Immature natural killer cell (primary cell): ENCODE data around the gene PRSS33. TPM values are rescaled to one million over a fixed set of nuclear protein-coding genes. Genes with fewer than 3 reads are reported as not detected.

Experiments
- DNase-seq, 3 donors: peaks; one replicate each; pipeline ENCODE4 v3.0.0; 2022; ENCODE audit warnings: mixed read lengths in 1 of 3
- H3K27ac Mint-ChIP-seq, 6 donors: one replicate each; pipeline ENCODE4 v1.8.0; 2020; ENCODE audit warnings: mixed read lengths in 6 of 6, mild to moderate bottlenecking in 5 of 6, inconsistent platforms in 4 of 6, moderate library complexity in 3 of 6
- H3K27me3 Mint-ChIP-seq, 3 donors: one replicate each; pipeline ENCODE4 v1.8.0; 2020 to 2021; ENCODE audit warnings: low read depth in 3 of 3, mild to moderate bottlenecking in 3 of 3, mixed read lengths in 3 of 3, moderate library complexity in 3 of 3, inconsistent platforms in 1 of 3
- H3K36me3 Mint-ChIP-seq, 3 donors: one replicate each; pipeline ENCODE4 v1.8.0; 2020; ENCODE audit warnings: mixed read lengths in 3 of 3, inconsistent platforms in 2 of 3, mild to moderate bottlenecking in 2 of 3
- H3K4me1 Mint-ChIP-seq, 2 donors: one replicate each; pipeline ENCODE4 v1.8.0; 2020; ENCODE audit warnings: inconsistent platforms in 2 of 2, mild to moderate bottlenecking in 2 of 2, mixed read lengths in 2 of 2, moderate library complexity in 1 of 2
- H3K4me3 Mint-ChIP-seq, 5 donors: one replicate each; pipeline ENCODE4 v1.8.0; 2020; ENCODE audit warnings: mild to moderate bottlenecking in 5 of 5, mixed read lengths in 5 of 5, inconsistent platforms in 3 of 5, moderate library complexity in 3 of 5
- H3K9me3 Mint-ChIP-seq, 6 donors: one replicate each; pipeline ENCODE4 v1.8.0; 2020; ENCODE audit warnings: mild to moderate bottlenecking in 6 of 6, mixed read lengths in 6 of 6, inconsistent platforms in 4 of 6, moderate library complexity in 3 of 6
- polyA plus RNA-seq, 3 donors: library from polyadenylated mRNA; unstranded; fragments of 300-500 nt; fragmentation: Illumina TruSeq; gene quantifications; one replicate each; pipeline ENCODE4 v1.2.3, GENCODE V29; 2021

Gene PRSS33
- polyA plus RNA-seq = 1 to 10 TPM in 2 of 3 donors, not detected in 1; 1.1 to 4.0 TPM

GRCh38 chr16:2787406-2787805, at the start of gene PRSS33:
TSS of gene PRSS33 (minus strand) at chr16:2787560. CDS start at chr16:2786547, 1,013 bp downstream.
- no peak for DNase-seq

GRCh38 chr16:2836646-2837508, 49.5 kb upstream of the PRSS33 start:
- peaks cover 46 to 48% of the 10 kb centered on the region in 2 donors for H3K4me1 Mint-ChIP-seq
- H3K9me3 Mint-ChIP-seq = no peaks in the 10 kb centered on the region
- H3K27me3 Mint-ChIP-seq = peaks cover 0 to 4% (median 2%) of the 10 kb centered on the region in 3 donors
- no peak for DNase-seq
- H3K27ac Mint-ChIP-seq = peak overlapping the region; percentile 14 to 85 (median 58)
- peak overlapping the region in 1 of 5 donors; percentile 1 for H3K4me3 Mint-ChIP-seq
- H3K36me3 Mint-ChIP-seq = peaks cover 0 to 5% (median 0%) of the 10 kb centered on the region in 3 donors

More at GRCh38 chr16:2787406-2787805, at the start of gene PRSS33:
- Mint-ChIP-seq H3K9me3 (no peaks in the 10 kb centered on the region), H3K4me1 (peaks cover 5 to 15% of the 10 kb centered on the region in 2 donors), H3K4me3 (peak within 1 kb of the TSS in 4 of 5 donors; percentile 26 to 45 (median 42)), H3K27me3 (peaks cover 2 to 6% (median 4%) of the 10 kb centered on the region in 3 donors), H3K27ac (peak within 1 kb of the TSS in 1 of 6 donors; percentile 75), H3K36me3 (no peaks in the 10 kb centered on the region)

GRCh38 chr16:2835638-2836493, 48.5 kb upstream of the PRSS33 start:
- Mint-ChIP-seq H3K4me3 (no peak overlapping the region), H3K4me1 (peaks cover 38 to 40% of the 10 kb centered on the region in 2 donors), H3K9me3 (no peaks in the 10 kb centered on the region), H3K27me3 (peaks cover 2 to 4% (median 2%) of the 10 kb centered on the region in 3 donors), H3K36me3 (peaks cover 0 to 5% (median 0%) of the 10 kb centered on the region in 3 donors), H3K27ac (peak overlapping the region; percentile 41 to 73 (median 57))
- no peak for DNase-seq

GRCh38 chr16:2834968-2835367, 47.6 kb upstream of the PRSS33 start:
- no peak for DNase-seq
- Mint-ChIP-seq H3K27me3 (peaks cover 2 to 3% (median 2%) of the 10 kb centered on the region in 3 donors), H3K27ac (peak overlapping the region in 1 of 6 donors; percentile 61), H3K4me1 (peaks cover 32 to 33% of the 10 kb centered on the region in 2 donors), H3K36me3 (peaks cover 0 to 5% (median 0%) of the 10 kb centered on the region in 3 donors), H3K9me3 (no peaks in the 10 kb centered on the region), H3K4me3 (no peak overlapping the region)

- peaks cover 0 to 5% (median 0%) of the 10 kb centered on the region in 3 donors for H3K36me3 Mint-ChIP-seq
- H3K27me3 Mint-ChIP-seq = peaks cover 2 to 3% (median 2%) of the 10 kb centered on the region in 3 donors
- H3K9me3 Mint-ChIP-seq = no peaks in the 10 kb centered on the region
- no peak overlapping the region for H3K4me3 Mint-ChIP-seq
- peaks cover 20 to 21% of the 10 kb centered on the region in 2 donors for H3K4me1 Mint-ChIP-seq
- no peak for DNase-seq
- peak overlapping the region in 1 of 6 donors; percentile 16 for H3K27ac Mint-ChIP-seq
These were observed 46.4 kb upstream of the PRSS33 start for GRCh38 chr16:2833776-2834175.

GRCh38 chr16:2831203-2831602, 43.8 kb upstream of the PRSS33 start:
- Mint-ChIP-seq H3K27me3 (peaks cover under 1 to 2% (median 2%) of the 10 kb centered on the region in 3 donors), H3K9me3 (no peaks in the 10 kb centered on the region), H3K4me3 (no peak overlapping the region), H3K27ac (peak overlapping the region in 1 of 6 donors; percentile 69), H3K36me3 (peaks cover 0 to 2% (median 0%) of the 10 kb centered on the region in 3 donors), H3K4me1 (peaks cover 0 to 1% of the 10 kb centered on the region in 2 donors)
- DNase-seq = no peak

- Mint-ChIP-seq H3K9me3 (no peaks in the 10 kb centered on the region), H3K27me3 (peaks cover 2 to 3% (median 2%) of the 10 kb centered on the region in 3 donors), H3K27ac (no peak overlapping the region), H3K4me1 (no peaks in the 10 kb centered on the region), H3K4me3 (no peak overlapping the region), H3K36me3 (no peaks in the 10 kb centered on the region)
- DNase-seq = no peak
These were observed 43.0 kb upstream of the PRSS33 start for GRCh38 chr16:2830355-2830695.

- Mint-ChIP-seq H3K36me3 (no peaks in the 10 kb centered on the region), H3K4me1 (no peaks in the 10 kb centered on the region), H3K4me3 (no peak within 1 kb of the TSS), H3K27ac (peak within 1 kb of the TSS in 1 of 6 donors; percentile 69), H3K27me3 (peaks cover 2 to 5% (median 2%) of the 10 kb centered on the region in 3 donors), H3K9me3 (no peaks in the 10 kb centered on the region)
- no peak for DNase-seq
These were observed 42.4 kb upstream of the PRSS33 start, which contains the start of gene ZG16B for GRCh38 chr16:2829501-2830354. TSS of gene ZG16B (plus strand) at chr16:2830303. CDS start at chr16:2830442, 139 bp downstream.

GRCh38 chr16:2828876-2829430, 41.6 kb upstream of the PRSS33 start:
- Mint-ChIP-seq H3K9me3 (no peaks in the 10 kb centered on the region), H3K36me3 (no peaks in the 10 kb centered on the region), H3K4me1 (no peaks in the 10 kb centered on the region), H3K27me3 (peaks cover 2 to 5% (median 2%) of the 10 kb centered on the region in 3 donors), H3K27ac (no peak overlapping the region), H3K4me3 (no peak overlapping the region)
- DNase-seq = no peak

GRCh38 chr16:2828521-2828840, 41.1 kb upstream of the PRSS33 start:
- DNase-seq = no peak
- no peak overlapping the region for H3K27ac Mint-ChIP-seq
- no peaks in the 10 kb centered on the region for H3K9me3 Mint-ChIP-seq
- no peaks in the 10 kb centered on the region for H3K36me3 Mint-ChIP-seq
- peaks cover 2 to 5% (median 2%) of the 10 kb centered on the region in 3 donors for H3K27me3 Mint-ChIP-seq
- no peak overlapping the region for H3K4me3 Mint-ChIP-seq
- H3K4me1 Mint-ChIP-seq = no peaks in the 10 kb centered on the region

GRCh38 chr16:2827831-2828520, 40.6 kb upstream of the PRSS33 start:
- Mint-ChIP-seq H3K36me3 (no peaks in the 10 kb centered on the region), H3K4me3 (no peak overlapping the region), H3K27ac (no peak overlapping the region)

GRCh38 chr16:2827374-2827791, 40.0 kb upstream of the PRSS33 start:
- Mint-ChIP-seq H3K27me3 (peaks cover 0 to 5% (median 2%) of the 10 kb centered on the region in 3 donors), H3K4me3 (no peak overlapping the region)

More at GRCh38 chr16:2827831-2828520, 40.6 kb upstream of the PRSS33 start:
- Mint-ChIP-seq H3K27me3 (peaks cover 2 to 5% (median 2%) of the 10 kb centered on the region in 3 donors), H3K4me1 (no peaks in the 10 kb centered on the region), H3K9me3 (no peaks in the 10 kb centered on the region)
- DNase-seq = no peak

More at GRCh38 chr16:2827374-2827791, 40.0 kb upstream of the PRSS33 start:
- no peak for DNase-seq
- Mint-ChIP-seq H3K4me1 (no peaks in the 10 kb centered on the region), H3K9me3 (no peaks in the 10 kb centered on the region), H3K27ac (no peak overlapping the region), H3K36me3 (no peaks in the 10 kb centered on the region)
